Endothelial cell (in vitro differentiated cells): ENCODE results near the gene PIGN. TPM values are rescaled to one million over a fixed set of nuclear protein-coding genes. Genes with fewer than 3 reads are reported as not detected.

Source experiments
- DNase-seq: peaks from one replicate; pipeline ENCODE4 v3.0.0; 2021; ENCODE audit warnings: low spot score
- H3K27ac Mint-ChIP-seq: one replicate; pipeline ENCODE4 v1.8.0; 2021; ENCODE audit warnings: mixed read lengths, inconsistent platforms; ENCODE audit not compliant: unreplicated experiment
- H3K27me3 Mint-ChIP-seq: one replicate; pipeline ENCODE4 v1.8.0; 2021; ENCODE audit warnings: mild to moderate bottlenecking, moderate library complexity, mixed read lengths, inconsistent platforms; ENCODE audit not compliant: unreplicated experiment
- H3K36me3 Mint-ChIP-seq: one replicate; pipeline ENCODE4 v1.8.0; 2021; ENCODE audit warnings: mild to moderate bottlenecking, low read depth, mixed read lengths, inconsistent platforms; ENCODE audit not compliant: unreplicated experiment
- H3K4me1 Mint-ChIP-seq: one replicate; pipeline ENCODE4 v1.8.0; 2021; ENCODE audit warnings: mild to moderate bottlenecking, mixed read lengths, inconsistent platforms; ENCODE audit not compliant: unreplicated experiment
- H3K4me3 Mint-ChIP-seq: one replicate; pipeline ENCODE4 v1.8.0; 2021; ENCODE audit warnings: mild to moderate bottlenecking, mixed read lengths, inconsistent platforms; ENCODE audit not compliant: unreplicated experiment
- H3K9me3 Mint-ChIP-seq: one replicate; pipeline ENCODE4 v1.8.0; 2021; ENCODE audit warnings: mixed read lengths, inconsistent platforms; ENCODE audit not compliant: unreplicated experiment
- CTCF ChIP-seq: fragments of 200-600 bp; sonication (generic); IDR thresholded peaks from one replicate; pipeline ENCODE4 v1.5.0; 2021; ENCODE audit warnings: antibody characterized with exemption; ENCODE audit not compliant: unreplicated experiment
- total RNA-seq: library from RNA; stranded (reverse); fragmentation: NEBNext Ultra II Directional; extraction: Animal tissue kit (Norgen Biotek cat#: 25700); gene quantifications from one replicate; pipeline ENCODE4 v1.2.1, GENCODE V29; 2021; ENCODE audit not compliant: unreplicated experiment

The PIGN gene
- total RNA-seq, 1 donor from 2014 or later: 23.0 TPM

GRCh38 chr18:62140259-62140658 is 46.6 kb downstream of the PIGN start:
- H3K27ac Mint-ChIP-seq: no peak overlapping the region
- no peak for DNase-seq

GRCh38 chr18:62138461-62139235 is 48.2 kb downstream of the PIGN start:
- H3K36me3 Mint-ChIP-seq: no peaks in the 10 kb centered on the region
- H3K9me3 Mint-ChIP-seq: no peaks in the 10 kb centered on the region
- H3K27ac Mint-ChIP-seq: no peak overlapping the region
- no peaks in the 10 kb centered on the region for H3K4me1 Mint-ChIP-seq
- TF ChIP-seq CTCF: no peak
- H3K4me3 Mint-ChIP-seq: no peak overlapping the region
- no peak for DNase-seq
- peaks cover 2% of the 10 kb centered on the region for H3K27me3 Mint-ChIP-seq

More at GRCh38 chr18:62140259-62140658, 46.6 kb downstream of the PIGN start:
- no peak for TF ChIP-seq CTCF
- no peaks in the 10 kb centered on the region for H3K36me3 Mint-ChIP-seq
- H3K4me3 Mint-ChIP-seq: no peak overlapping the region
- peaks cover 2% of the 10 kb centered on the region for H3K27me3 Mint-ChIP-seq
- no peaks in the 10 kb centered on the region for H3K4me1 Mint-ChIP-seq
- H3K9me3 Mint-ChIP-seq: no peaks in the 10 kb centered on the region

GRCh38 chr18:62131301-62131909 is 55.5 kb downstream of the PIGN start:
- H3K4me1 Mint-ChIP-seq: no peaks in the 10 kb centered on the region
- no peak overlapping the region for H3K4me3 Mint-ChIP-seq
- peak; percentile 90 for TF ChIP-seq CTCF
- no peaks in the 10 kb centered on the region for H3K36me3 Mint-ChIP-seq
- DNase-seq: peak; percentile 67
- no peaks in the 10 kb centered on the region for H3K9me3 Mint-ChIP-seq
- no peak overlapping the region for H3K27ac Mint-ChIP-seq
- H3K27me3 Mint-ChIP-seq: peaks cover 2% of the 10 kb centered on the region

- no peak overlapping the region for H3K27ac Mint-ChIP-seq
- no peak for TF ChIP-seq CTCF
- H3K36me3 Mint-ChIP-seq: no peaks in the 10 kb centered on the region
- H3K9me3 Mint-ChIP-seq: no peaks in the 10 kb centered on the region
- DNase-seq: no peak
- H3K27me3 Mint-ChIP-seq: no peaks in the 10 kb centered on the region
- H3K4me3 Mint-ChIP-seq: no peak overlapping the region
- no peaks in the 10 kb centered on the region for H3K4me1 Mint-ChIP-seq
These were observed 58.7 kb downstream of the PIGN start for GRCh38 chr18:62128157-62128556.

- Mint-ChIP-seq H3K4me1 (no peaks in the 10 kb centered on the region), H3K9me3 (no peaks in the 10 kb centered on the region), H3K4me3 (no peak overlapping the region), H3K36me3 (no peaks in the 10 kb centered on the region), H3K27ac (no peak overlapping the region), H3K27me3 (no peaks in the 10 kb centered on the region)
- no peak for TF ChIP-seq CTCF
- DNase-seq: no peak
These were observed 60.1 kb downstream of the PIGN start for GRCh38 chr18:62126737-62127136.
